T-helper 2 cell treated with Interferon-gamma antibody and Interleukin-4, amounts not matched to agents 100 ng/mL and 5 ng/mL, for 36 hours (primary cell): Measurements from ENCODE around the gene ARHGEF16. TPM values are rescaled to one million over a fixed set of nuclear protein-coding genes. Genes with fewer than 3 reads are reported as not detected.

Experiments used
- intact Hi-C: fragments of 100-400 bp; cut with micrococcal nuclease; formaldehyde crosslinking; loops from one replicate; pipeline ENCODE4 v1.15.1; 2023
- total RNA-seq: library from RNA; stranded (reverse); gene quantifications from 2 replicates; pipeline ENCODE4 v1.2.3, GENCODE V29; 2022

ARHGEF16 gene
- total RNA-seq, 1 donor from 2014 or later = not detected

DNA sequence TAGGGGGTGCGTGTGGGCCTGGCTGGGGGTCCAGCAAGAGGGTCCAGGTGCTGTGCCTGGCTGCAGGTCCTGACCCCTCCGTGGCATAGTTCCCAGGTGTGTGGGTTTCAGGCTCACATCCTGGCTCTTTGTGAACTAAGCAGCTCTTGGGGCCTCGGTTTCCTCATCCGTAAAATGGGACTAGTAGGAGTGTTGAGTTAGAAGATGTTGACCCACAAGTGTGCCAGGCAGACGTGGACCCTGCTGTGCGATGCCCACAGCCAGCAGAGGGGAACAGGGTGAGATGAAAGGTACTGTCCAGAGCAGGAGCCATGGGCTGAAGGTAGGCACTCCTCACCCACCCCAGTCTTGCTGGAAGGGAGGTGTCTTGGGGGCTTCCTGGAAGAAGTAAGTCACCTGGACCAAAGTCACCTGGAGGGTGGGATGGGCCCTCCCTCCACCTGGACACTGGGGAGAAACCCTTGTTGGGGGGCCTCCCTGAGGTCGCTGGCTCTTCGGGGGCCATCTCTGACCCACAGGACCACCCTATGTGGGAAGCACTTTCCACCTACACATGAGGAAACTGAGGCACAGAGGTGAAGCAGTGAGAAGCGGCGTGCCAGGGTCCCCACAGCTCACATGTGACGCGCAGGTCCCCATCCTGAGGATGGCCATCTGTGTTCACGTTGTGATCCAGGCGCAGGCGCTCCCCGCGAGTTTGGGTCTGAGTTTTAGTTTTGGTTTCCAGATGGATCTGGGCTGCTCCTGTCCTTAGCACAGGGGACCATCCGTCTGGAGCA is 1.4 kb downstream of the ARHGEF16 start:
- intact Hi-C loops = no loop called here

DNA sequence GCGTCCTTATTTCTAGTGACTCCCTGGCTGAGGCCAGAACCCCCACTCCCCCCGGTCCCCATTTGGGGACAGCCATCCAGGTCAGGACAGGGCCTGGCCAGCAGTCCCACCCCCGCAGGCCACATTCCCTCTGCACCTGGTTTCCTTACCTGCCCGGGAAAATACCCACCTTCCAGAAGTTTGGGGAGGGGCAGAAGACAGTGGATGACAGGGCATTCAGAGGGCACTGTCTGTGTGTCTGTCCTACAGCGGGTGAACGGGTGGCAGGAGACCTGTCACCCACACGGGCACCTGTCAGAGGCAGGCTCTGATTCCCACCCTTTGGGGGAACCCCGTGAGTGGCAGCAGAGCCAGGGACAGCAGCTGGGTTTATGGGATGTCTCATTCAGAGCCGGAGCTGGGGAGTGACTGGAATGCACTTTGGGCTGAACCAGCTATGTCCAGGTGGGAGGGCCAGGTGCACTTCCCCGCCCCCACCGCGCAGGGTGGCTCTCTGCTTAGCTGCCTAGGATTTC is 2.0 kb downstream of the ARHGEF16 start:
- intact Hi-C loops = no loop called here

DNA sequence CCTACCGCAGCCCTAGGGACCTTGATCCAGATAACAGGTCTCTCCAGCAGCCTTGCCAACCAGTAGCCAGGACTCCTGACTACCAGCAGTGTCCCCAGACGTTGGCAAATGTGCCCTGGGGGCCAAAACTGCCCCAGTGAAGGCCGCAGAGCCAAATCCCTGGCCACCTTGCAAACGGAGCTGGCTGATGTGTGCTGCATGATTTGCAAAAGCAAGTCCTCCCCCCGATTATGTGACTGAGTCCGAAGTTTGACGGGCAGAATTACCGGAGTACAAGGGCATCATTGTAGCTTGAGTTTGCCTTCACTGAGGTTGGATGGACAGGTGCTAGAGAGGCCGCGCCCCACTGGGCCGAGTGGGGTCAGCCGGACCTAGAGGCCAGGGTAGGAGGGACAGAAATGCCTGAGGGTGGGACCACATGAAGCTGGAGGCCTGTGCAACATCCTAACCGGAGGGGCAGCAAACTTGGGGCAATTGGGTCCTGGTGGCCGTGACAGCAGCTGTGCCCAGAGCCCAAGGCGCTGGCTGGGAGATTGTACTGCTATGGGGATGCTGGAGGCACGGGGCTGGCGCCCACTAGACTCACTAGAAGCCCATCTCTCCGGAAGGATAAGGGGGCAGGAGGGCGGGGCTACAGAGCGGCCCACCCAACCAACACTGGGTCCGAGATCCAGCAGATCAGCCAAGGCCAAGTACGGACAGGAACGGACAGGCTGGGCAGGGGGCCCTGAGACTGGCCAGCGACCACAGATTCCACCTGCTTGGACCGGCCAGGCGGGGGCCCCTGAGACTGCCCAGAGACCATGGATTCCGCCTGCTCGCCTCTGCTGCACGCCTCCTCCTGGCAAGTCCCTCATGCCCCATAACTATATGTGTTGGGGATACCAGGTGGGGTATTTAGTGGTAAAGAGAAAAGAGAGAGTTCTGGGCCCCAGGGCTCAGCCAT is 2.8 kb downstream of the ARHGEF16 start:
- intact Hi-C loops = no loop called here

DNA sequence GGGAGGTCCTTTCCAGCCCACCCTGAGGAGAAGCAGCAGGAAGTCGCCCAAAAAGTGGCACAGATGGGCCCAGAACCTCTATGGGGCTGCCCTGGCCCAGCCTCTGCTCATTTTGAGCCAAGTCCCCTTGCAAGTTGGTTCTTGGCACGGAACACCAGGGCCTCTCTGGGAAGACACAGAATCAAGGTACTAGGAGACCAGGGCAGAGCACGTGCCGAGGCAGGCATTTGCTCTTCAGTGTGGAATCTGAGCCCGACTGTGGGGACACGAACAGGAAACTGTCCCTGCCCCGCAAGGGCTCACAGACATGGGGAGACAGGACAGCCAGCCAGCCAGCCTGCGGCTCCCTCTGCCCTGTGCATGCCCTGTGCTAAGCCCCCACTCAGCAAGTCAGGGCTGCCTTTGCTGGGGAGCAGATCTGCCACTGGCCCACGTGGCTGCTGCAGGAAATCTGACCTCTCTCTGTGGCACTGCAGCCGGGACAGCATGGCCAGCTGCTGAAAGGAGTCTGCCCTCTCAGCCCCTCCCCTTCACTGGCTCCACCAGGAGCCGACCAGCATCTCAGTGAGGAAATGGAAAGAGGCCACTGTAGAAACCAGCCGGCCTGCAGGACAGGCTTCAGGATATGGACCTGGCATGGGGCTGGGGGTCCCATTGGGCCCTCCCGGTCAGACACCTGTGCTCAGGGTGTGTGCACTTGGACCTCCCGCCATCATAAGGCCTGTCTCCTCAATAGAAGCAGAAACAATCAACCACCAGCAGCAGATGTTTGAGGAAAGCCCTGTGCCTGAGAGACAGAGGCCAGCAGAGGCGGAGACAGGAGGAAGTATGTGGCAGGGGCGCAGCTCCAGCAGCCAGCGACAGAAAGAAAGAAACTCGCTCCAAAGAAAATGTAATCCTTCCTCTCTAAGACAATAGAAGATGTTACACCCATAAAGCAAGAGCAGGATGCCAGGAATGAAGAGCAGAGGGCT is 3.7 kb downstream of the ARHGEF16 start:
- intact Hi-C loops = no loop called here

DNA sequence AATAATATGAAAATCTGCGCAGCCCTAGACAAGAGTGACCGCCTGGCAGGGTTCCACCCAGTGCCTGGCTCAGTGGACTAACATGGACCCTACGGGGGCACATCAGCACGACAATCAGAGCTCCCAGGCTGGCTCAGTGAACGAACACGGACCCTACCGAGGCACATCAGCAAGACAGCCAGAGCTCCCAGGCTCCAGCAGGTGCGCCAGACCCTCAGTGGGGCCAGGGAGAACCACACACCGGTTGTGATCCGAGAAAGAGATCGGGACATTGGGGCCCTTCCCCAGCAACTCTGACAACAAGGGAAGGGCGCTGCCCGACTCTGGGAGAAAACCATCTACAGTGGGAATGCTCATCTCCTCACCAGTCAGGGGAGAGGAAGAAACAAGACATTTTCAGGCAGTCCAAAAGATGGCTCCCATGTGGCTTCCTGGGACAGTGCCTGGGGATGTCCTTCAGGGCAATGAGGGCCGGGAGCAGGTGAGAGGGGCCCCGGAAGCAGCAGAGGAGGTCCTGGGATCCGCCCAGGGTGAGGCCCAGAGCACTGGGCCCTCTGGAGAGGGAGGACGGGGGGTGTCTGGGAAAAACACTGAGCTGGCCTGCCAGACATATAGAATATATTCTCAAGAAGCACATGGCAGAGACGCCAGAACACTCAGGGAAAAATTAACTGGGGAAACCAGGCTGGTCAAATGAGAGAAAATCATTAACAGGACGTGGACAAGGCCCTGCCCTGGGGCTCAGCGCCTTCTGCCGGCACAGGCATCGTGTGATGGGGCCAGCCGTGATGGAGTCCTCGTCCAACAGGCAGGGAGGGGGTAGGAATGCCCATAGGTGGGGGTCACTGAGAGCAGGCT is 4.8 kb downstream of the ARHGEF16 start:
- intact Hi-C loops = no loop called here

DNA sequence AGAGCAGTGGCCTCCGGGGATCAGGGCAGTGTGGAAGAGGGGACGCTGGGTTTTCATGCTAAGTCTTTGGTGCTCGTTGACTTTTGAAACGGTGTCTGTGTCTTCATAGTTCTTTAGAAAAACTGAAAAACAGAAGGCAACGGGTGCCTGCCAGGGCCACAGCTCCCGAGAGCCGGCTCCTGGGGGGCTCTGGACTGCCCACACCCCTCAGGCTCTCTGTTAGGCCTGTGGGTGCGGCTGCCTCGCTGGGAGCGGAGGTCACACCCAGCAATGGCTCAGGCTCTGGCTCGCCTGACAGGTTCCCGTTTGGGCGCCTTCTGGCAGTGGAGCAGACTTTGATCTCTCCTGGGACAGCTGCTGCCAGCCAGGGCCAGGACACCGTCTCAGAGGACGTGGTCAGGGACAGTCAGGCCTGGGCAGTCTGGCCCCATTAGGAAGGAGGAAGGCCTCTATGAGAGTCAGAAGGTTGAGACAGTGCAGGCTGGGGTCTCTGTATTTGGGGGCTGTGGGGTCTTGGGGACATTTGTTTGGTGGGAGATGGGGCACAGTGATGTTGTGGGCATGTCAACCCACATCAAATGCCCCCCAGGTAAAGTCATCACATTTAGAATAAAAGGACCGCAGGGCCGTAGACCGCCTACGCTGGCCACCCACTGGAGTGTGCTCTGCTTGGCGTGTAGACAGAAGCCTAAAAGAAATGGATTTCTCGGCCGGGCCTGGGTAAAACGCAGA is 5.6 kb downstream of the ARHGEF16 start:
- intact Hi-C loops = no loop called here

DNA sequence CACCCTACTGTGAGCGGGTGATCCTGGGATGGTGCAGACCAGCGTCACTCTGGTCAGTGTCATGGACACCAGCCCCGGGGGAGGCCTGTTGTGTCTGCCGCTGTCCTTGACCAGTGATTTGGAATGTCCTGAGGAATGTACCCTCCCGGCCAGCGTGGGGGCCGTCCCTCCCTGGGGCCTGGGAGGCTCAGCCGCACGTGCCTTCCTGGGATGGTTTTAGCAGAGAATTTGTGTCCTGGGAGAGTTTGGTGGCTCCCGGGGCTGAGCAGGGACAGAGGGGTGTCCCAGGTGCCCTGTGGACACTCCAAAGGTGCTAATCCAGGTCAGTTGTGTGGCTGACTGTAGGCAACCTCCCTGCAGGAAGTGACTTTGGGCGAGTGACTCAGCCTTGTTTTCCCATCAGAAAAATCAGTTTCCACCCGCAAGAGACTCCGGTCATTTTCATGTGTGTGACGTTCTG is 6.2 kb downstream of the ARHGEF16 start:
- intact Hi-C loops = no loop called here

DNA sequence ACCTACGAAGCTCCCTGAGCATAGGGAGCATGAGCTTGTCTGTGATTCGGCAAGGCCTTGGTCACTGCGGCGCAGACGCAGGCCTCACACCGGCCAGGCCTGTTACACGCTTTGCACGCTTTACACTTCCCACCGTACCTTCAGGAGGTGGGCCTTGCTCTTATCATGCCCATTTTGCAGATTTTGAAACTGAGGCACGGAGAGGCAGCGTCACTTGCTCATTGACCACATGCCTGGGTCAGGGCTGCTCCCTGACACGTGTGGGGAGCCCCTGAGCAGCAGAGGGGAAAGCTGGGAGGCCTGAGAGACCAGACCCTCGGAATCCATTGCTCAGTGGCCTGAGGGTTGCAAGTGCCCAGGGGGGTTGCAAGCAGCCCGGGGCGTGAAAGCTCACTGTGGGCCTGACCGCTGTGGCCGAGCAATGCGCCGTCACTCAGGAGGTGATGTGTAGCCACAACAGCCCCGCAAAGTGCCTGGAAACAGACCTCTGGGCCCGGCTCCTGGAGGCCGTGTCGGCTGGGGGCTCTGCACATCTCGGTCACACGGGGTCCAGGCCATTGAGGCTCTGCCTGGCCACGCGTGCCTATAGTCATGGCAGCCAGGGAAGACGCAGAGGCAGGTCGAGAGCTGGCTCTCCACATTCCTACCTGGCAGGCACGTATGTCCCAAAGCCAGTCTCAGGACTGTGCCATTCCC is 6.9 kb downstream of the ARHGEF16 start:
- intact Hi-C loops = no loop called here

DNA sequence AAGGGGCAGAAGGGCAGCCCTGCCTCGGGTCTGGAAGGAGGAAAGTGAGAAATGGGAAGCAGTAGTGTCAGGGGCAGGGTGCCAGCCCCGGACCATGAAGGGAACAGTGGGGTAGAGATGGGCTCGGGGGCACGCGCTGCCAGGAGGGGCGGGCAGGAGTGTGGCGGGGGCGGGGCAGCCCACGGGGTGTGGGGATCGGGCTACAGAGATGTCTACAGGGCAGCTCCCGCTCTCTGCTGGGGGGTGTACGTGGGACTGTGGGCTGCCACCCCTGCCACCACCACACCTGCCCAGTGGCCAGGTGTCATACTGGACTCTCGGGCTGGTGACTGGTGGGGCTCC is 7.4 kb downstream of the ARHGEF16 start:
- intact Hi-C loops = no loop called here

DNA sequence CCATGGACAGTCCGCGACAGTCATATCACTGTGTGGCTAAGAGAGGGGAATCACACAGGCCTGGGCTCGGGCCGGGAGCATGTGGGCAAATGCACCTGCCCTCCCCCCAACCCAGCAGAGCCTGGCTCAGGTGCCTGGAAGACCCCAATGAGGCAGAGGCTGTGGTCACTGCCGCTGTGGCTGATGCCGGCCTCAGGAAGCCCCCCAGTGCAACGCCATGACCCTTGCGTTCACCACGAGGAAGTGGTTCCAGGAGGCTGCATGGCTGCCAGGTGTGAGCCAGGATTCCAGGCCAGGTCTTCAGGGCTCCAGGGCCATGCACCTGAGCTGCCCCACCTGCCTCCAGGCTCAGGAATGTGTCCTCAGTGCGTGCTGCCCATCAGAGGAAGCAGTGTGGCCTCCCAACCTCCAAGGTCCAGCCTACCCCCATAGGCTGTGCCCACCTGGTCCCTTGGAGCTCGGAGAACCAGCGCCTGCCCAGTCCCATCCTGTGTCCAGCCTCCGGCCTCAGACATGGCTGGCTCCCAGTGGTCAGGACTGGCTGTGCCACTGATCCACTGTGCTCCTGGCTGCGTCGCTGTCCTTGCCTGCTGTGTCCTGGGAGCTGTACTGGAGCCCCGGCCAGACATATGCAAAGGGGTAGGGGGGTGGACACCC is 8.0 kb downstream of the ARHGEF16 start:
- intact Hi-C loops = no loop called here

DNA sequence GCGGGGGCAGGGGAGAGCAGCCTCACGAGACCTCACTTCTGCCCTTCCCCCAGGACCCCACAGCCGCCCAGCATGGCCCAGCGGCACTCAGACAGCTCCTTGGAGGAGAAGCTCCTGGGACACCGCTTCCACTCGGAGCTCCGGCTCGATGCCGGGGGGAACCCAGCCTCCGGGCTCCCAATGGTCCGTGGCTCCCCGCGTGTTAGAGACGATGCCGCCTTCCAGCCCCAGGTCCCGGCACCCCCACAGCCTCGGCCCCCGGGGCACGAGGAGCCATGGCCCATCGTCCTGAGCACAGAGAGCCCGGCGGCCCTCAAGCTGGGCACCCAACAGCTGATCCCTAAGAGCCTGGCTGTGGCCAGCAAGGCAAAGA is 8.5 kb downstream of the ARHGEF16 start:
- intact Hi-C loops = no loop called here

DNA sequence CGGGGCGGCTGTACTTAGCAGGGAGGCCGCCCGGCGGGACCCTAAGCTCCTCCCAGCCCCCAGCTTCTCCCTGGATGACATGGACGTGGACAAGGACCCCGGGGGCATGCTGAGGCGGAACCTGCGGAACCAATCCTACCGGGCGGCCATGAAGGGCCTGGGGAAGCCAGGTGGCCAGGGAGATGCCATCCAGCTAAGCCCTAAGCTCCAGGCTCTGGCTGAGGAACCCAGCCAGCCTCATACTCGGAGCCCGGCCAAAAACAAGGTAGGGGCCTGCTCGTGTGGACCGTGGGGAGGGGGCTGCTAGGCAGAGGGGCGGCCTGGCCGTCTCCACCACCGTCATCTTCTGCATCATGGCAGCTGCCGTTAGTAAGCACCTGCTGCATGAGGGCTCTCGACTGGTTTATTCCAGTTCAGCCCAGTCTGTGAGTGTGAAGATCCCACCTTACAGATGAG is 9.0 kb downstream of the ARHGEF16 start:
- intact Hi-C loops = no loop called here

DNA sequence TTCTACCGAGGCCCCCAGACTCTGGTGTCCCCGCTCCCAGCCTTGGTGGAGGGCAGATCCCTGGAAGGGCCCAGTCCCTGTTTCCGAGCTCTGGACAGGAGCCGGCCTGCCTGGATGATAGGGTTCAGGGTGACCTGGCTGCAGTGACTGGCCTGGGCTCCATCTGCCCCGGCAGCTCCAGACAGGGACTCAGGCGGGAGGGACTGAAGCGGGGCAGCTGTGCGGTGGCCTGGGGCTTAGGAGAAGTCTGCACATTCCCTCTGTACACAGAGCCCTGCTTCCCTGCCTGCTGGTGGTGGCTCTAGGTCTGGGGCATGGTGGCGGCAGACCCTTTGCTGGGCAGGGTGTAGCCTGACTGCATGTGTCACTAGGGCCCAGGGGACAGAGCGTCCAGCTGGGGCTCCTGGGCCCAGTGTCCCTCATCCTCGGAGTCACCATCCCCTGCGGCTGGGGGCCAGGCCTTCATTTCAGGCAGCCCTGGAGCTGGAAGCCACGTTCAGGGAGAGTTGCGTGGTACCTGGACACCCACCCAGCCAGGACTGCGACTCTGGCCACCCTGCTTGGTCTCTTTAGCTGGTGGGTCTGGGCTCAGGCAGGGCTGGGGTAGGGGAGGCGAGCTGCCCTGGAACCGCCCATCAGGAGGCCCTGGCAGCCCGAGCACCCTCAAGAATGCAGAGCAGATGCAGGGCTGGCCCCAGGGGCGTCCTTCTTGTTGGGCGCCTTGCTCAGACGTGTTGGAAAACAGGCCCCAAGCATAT is 9.6 kb downstream of the ARHGEF16 start:
- intact Hi-C loops = no loop called here

DNA sequence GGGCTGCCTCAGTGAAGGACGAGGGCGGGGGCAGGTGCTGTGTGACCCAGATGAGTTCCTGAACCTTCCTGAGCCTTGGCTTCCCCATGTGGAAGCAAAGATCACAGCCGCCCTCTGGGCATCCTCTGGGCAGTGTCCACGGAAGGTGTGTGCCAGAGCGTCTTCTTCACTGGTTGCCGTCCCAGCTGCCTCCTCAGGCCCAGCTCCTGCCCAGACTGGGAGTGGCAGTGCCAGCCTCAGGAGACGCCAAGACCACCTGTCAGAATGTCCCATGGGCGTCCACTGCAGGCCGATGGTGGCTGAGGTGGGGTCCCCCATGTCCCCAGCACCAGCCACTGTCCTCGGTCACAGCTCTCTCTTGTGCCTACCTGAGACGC is 10.2 kb downstream of the ARHGEF16 start:
- intact Hi-C loops = no loop called here

DNA sequence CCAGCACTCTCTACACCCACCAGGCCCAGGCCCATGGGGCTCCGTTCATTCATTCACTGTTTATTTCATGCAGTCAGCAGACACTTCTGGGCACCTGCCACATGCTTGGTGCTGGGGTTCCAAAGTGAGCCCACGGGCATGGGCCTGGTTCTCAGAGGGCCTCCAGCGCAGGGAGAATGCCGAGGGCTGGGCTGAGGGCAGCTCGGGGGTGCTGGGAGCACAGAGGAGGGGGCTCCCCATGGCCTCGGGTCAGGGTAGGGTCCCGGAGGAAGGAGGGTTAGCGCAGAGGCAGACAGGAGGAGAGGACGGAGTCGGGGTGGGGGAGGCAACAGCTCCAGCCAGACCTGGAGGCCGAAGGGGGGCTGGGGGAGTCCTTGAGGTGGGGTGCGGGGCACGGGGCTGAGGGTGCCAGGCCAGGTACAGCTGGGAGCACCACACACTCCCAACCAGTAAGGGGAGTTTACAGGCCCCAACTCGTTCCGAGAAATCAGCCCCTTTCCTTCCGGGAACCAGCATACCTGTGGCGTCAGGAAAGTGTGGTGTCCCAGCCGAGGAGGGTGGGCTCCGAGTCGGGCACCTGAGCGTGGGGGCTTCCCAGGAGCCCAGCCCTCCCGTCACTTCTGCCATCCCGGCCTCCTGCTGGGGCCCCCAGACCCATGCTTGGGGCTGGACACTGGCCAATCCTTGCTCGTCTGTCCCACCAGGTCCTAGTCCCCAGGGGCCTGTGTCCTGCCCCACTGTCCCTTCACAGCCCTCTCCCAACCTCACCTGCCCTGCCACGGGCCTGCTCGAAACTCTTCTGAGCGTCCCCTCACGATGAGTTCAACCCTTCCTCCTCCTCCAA is 10.8 kb downstream of the ARHGEF16 start:
- intact Hi-C loops = no loop called here

DNA sequence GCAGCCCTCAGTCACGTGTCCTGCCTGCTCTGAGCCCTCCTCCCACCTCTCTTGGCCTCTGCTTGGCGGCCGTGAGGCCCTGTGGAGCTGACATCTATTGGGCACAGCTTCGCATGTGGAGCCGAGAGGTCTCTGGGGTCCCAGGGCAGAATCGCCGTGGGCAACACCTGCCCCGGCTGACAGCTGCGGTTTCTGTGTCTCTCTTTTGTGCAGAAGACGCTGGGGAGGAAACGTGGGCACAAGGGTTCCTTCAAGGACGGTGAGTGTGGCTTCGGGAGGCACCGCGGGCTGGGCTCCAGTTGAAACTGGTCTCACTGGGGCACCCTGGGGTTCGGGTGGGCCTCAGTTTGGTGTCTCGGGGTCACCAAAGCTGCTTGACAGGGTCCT is 11.5 kb downstream of the ARHGEF16 start:
- intact Hi-C loops = no loop called here
